SK-N-SH (cell line): ENCODE data around the gene TSPAN8. TPM values are rescaled to one million over a fixed set of nuclear protein-coding genes. Genes with fewer than 3 reads are reported as not detected.

Experiments
- CTCF ChIA-PET: fragments of 300-600, 350-600 bp; formaldehyde crosslinking; extraction: SDS; loops from one replicate; lab custom pipeline; 2021; lab: Yijun Ruan, JAX
- POLR2A ChIA-PET: fragments of 350-600 bp; sonication (Branson Sonifier 250); formaldehyde crosslinking; extraction: SDS; loops from one replicate; lab custom pipeline; 2020; ENCODE audit warnings: antibody characterized with exemption, inconsistent platforms; lab: Yijun Ruan, JAX
- DNase-seq: peaks from one replicate; pipeline ENCODE4 v3.0.0; 2012
- H2AFZ ChIP-seq: fragments of 200-600 bp; sonication (generic); 2 replicates; pipeline ENCODE4 v1.8.1; 2016; ENCODE audit warnings: antibody characterized with exemption, mild to moderate bottlenecking, low read depth
- H3F3A ChIP-seq: fragments of 200-600 bp; sonication (generic); replicated peaks from 2 replicates; pipeline ENCODE3; 2016; ENCODE audit warnings: antibody characterized with exemption, mild to moderate bottlenecking; ENCODE audit not compliant: insufficient read depth
- H3K27ac ChIP-seq, 2 experiments: fragments of 200-500 bp in 1 of 2; fragments of 200-600 bp in 1 of 2; sonication (Bioruptor generic) in 1 of 2; sonication (generic), shearing (Covaris generic) in 1 of 2; 2 replicates each; pipeline versions ENCODE4 v1.5.1 to v1.6.1; 2014 to 2016; ENCODE audit warnings: low read depth in 2 of 2, inconsistent platforms in 1 of 2, low read length in 1 of 2, mild to moderate bottlenecking in 1 of 2, mixed read lengths in 1 of 2
- H3K27me3 ChIP-seq: fragments of 200-600 bp; sonication (generic), shearing (Covaris generic); 2 replicates; pipeline ENCODE4 v1.6.1; 2016; ENCODE audit warnings: mixed run types; ENCODE audit not compliant: insufficient read depth
- H3K36me3 ChIP-seq, 2 experiments: fragments of 200-500 bp in 1 of 2; fragments of 200-600 bp in 1 of 2; sonication (Bioruptor generic) in 1 of 2; sonication (generic) in 1 of 2; replicated peaks in 1 of 2; 2 replicates each; pipeline versions ENCODE3 to v1.5.1; 2014 to 2016; ENCODE audit warnings: low read length in 1 of 2, mild to moderate bottlenecking in 1 of 2; ENCODE audit not compliant: insufficient read depth in 2 of 2, control insufficient read depth in 1 of 2
- H3K4me1 ChIP-seq, 2 experiments: fragments of 200-500 bp in 1 of 2; fragments of 200-600 bp in 1 of 2; sonication (Bioruptor generic) in 1 of 2; sonication (generic), shearing (Covaris generic) in 1 of 2; 2 replicates each; pipeline versions ENCODE4 v1.5.1 to v1.6.1; 2014 to 2016; ENCODE audit warnings: low read depth in 1 of 2, low read length in 1 of 2, mixed run types in 1 of 2; ENCODE audit not compliant: insufficient read depth in 2 of 2, control insufficient read depth in 1 of 2
- H3K4me2 ChIP-seq: fragments of 200-600 bp; sonication (generic), shearing (Covaris generic); 2 replicates; pipeline ENCODE4 v1.6.1; 2017; ENCODE audit warnings: mixed run types
- H3K4me3 ChIP-seq, 2 experiments: fragments of 200-500 bp in 1 of 2; fragments of 200-600 bp in 1 of 2; sonication (Bioruptor generic) in 1 of 2; sonication (generic), shearing (Covaris generic) in 1 of 2; 2 replicates each; pipeline versions ENCODE4 v1.5.1 to v1.8.1; 2014 to 2016; ENCODE audit warnings: low read depth in 2 of 2, inconsistent platforms in 1 of 2, low read length in 1 of 2, mild to moderate bottlenecking in 1 of 2, mixed read lengths in 1 of 2, moderate library complexity in 1 of 2
- H3K79me2 ChIP-seq: fragments of 200-600 bp; sonication (generic); 2 replicates; pipeline ENCODE4 v1.8.1; 2017; ENCODE audit warnings: mild to moderate bottlenecking; ENCODE audit not compliant: insufficient read depth
- H3K9ac ChIP-seq: fragments of 200-600 bp; sonication (generic); 2 replicates; pipeline ENCODE4 v1.6.1; 2017; ENCODE audit warnings: mixed run types
- H3K9me2 ChIP-seq: fragments of 200-600 bp; sonication (generic); 2 replicates; pipeline ENCODE4 v1.6.1; 2017; ENCODE audit warnings: mixed run types
- H3K9me3 ChIP-seq: fragments of 200-600 bp; sonication (generic); 2 replicates; pipeline ENCODE4 v1.6.1; 2017; ENCODE audit warnings: mixed run types, mild to moderate bottlenecking, moderate library complexity
- H4K20me1 ChIP-seq: fragments of 200-600 bp; sonication (generic); 2 replicates; pipeline ENCODE4 v1.6.1; 2017; ENCODE audit warnings: mild to moderate bottlenecking, mixed run types; ENCODE audit not compliant: insufficient read depth
- CTCF ChIP-seq: fragments of 200-600 bp; sonication (generic); IDR thresholded peaks from 2 replicates; pipeline ENCODE4 v1.6.1; 2017; ENCODE audit warnings: antibody characterized with exemption, mild to moderate bottlenecking, moderate library complexity
- ELF1 ChIP-seq: IDR thresholded peaks from 2 replicates; pipeline ENCODE4 v1.4.0; 2012
- EP300 ChIP-seq, 2 experiments: IDR thresholded peaks; 2 replicates each; pipeline versions ENCODE4 v1.4.0 to v1.6.1; 2012; ENCODE audit warnings: borderline replicate concordance in 1 of 2, low read depth in 1 of 2, low read length in 1 of 2
- FOSL2 ChIP-seq: IDR thresholded peaks from 2 replicates; pipeline ENCODE4 v1.4.0; 2012; ENCODE audit warnings: low read depth, mild to moderate bottlenecking, moderate library complexity, borderline replicate concordance
- FOXM1 ChIP-seq: IDR thresholded peaks from 2 replicates; pipeline ENCODE4 v1.4.0; 2012; ENCODE audit warnings: low read depth, mild to moderate bottlenecking
- GABPA ChIP-seq: IDR thresholded peaks from 2 replicates; pipeline ENCODE4 v1.4.0; 2012; ENCODE audit warnings: low read depth, mild to moderate bottlenecking
- MAX ChIP-seq: IDR thresholded peaks from 2 replicates; pipeline ENCODE4 v1.4.0; 2012; ENCODE audit warnings: low read depth
- MXI1 ChIP-seq: IDR thresholded peaks from 2 replicates; pipeline ENCODE4 v1.6.1; 2012; ENCODE audit warnings: mild to moderate bottlenecking, low read depth, low read length, improper control_type of control experiment
- PBX3 ChIP-seq: IDR thresholded peaks from 2 replicates; pipeline ENCODE4; 2012
- REST ChIP-seq: IDR thresholded peaks from 2 replicates; pipeline ENCODE4 v1.6.1; 2012; ENCODE audit warnings: mild to moderate bottlenecking, low read depth, low read length, moderate library complexity
- RFX5 ChIP-seq: IDR thresholded peaks from 2 replicates; pipeline ENCODE4 v1.6.1; 2012; ENCODE audit warnings: mild to moderate bottlenecking, improper control_type of control experiment, low read length
- SMC3 ChIP-seq: IDR thresholded peaks from 2 replicates; pipeline ENCODE4 v1.6.1; 2012; ENCODE audit warnings: low read depth, low read length, improper control_type of control experiment
- TAF1 ChIP-seq: IDR thresholded peaks from 2 replicates; pipeline ENCODE4 v1.6.1; 2012; ENCODE audit warnings: low read depth, mild to moderate bottlenecking, low read length, moderate library complexity, borderline replicate concordance
- ZBTB33 ChIP-seq: IDR thresholded peaks from 2 replicates; pipeline ENCODE4 v1.4.0; 2012; ENCODE audit warnings: low read depth, borderline replicate concordance
- WGBS: methylation state at CpG from one replicate; pipeline ENCODE4 v1.1.6; 2017; ENCODE audit warnings: low lambda C conversion rate; 5-methylcytosine and 5-hydroxymethylcytosine counted together
- polyA plus RNA-seq, 3 experiments: library from polyadenylated mRNA; depleted of rRNA; stranded (reverse); fragments of >200 nt; gene quantifications; 2 replicates each; pipeline ENCODE4 v1.2.3, GENCODE V29; 2012

TSPAN8 gene
- polyA plus RNA-seq, 1 of the 3 experiments (the other 2 are of a cell fraction) = 0.31 TPM

GRCh38 chr12:71141378-71141926 is 16.3 kb downstream of the TSPAN8 start (continued):
- no peak for TF ChIP-seq REST
- TF ChIP-seq CTCF = no peak

GRCh38 chr12:71139153-71139735 is 18.6 kb downstream of the TSPAN8 start:
- H3K36me3 ChIP-seq = no peaks in the 10 kb centered on the region
- H3K9ac ChIP-seq = no peak overlapping the region
- H4K20me1 ChIP-seq = no peaks in the 10 kb centered on the region
- H3K27me3 ChIP-seq = no peaks in the 10 kb centered on the region
- H2AFZ ChIP-seq = no peak overlapping the region
- H3K4me2 ChIP-seq = no peak overlapping the region
- no peaks in the 10 kb centered on the region for H3K9me3 ChIP-seq
- H3K4me3 ChIP-seq = no peak overlapping the region
- H3K4me1 ChIP-seq = no peaks in the 10 kb centered on the region; a peak in 3 of 4 replicates
- WGBS = 64% methylated on average over 6 of the region's 6 CpGs
- H3F3A ChIP-seq = no peaks in the 10 kb centered on the region
- TF ChIP-seq RFX5 (no peak), SMC3 (no peak), GABPA (no peak), MXI1 (no peak), FOSL2 (no peak), ZBTB33 (no peak), ELF1 (no peak), FOXM1 (no peak), PBX3 (no peak), TAF1 (no peak), EP300 (IDR thresholded peaks at IDR 0.05; ENCODE audit: borderline replicate concordance in 1 of 2, low read depth in 1 of 2, low read length in 1 of 2) (no peak), MAX (no peak)
- TF ChIP-seq, all 33 proteins: peak for 0
- Histone ChIP-seq H3K27ac (no peak overlapping the region), H3K79me2 (no peaks in the 10 kb centered on the region), H3K9me2 (no peaks in the 10 kb centered on the region)
- ChIA-PET CTCF (interaction anchor here (0.5 kb wide), 1 partner anchor 12 kb away, joined by 3 read pairs; no protein-coding TSS in a partner anchor), POLR2A (no interaction called here)
- DNase-seq = no peak
